Brain microvascular endothelial cell (primary cell): ENCODE data around the gene ADGRB3.

Experiments
- DNase-seq: peaks from one replicate; pipeline ENCODE4 v3.0.0-alpha.2; 2020
- H3K27ac ChIP-seq: fragments of 250-450 bp; sonication (Bioruptor Pico); 2 replicates; pipeline ENCODE4 v1.5.1; 2020; ENCODE audit warnings: mild to moderate bottlenecking, moderate library complexity
- H3K27me3 ChIP-seq: fragments of 250-450 bp; sonication (Bioruptor Pico); replicated peaks from 2 replicates; pipeline ENCODE4 v1.5.1; 2020; ENCODE audit warnings: mild to moderate bottlenecking
- H3K36me3 ChIP-seq: fragments of 250-450 bp; sonication (Bioruptor Pico); replicated peaks from 2 replicates; pipeline ENCODE4 v1.5.1; 2020; ENCODE audit warnings: mild to moderate bottlenecking
- H3K4me3 ChIP-seq: 2 replicates; pipeline ENCODE4 v1.5.1; 2011; ENCODE audit warnings: low read depth, mild to moderate bottlenecking, control low read depth, low read length, moderate library complexity
- CTCF ChIP-seq: IDR thresholded peaks from 2 replicates; pipeline ENCODE4 v1.5.1; 2011; ENCODE audit warnings: low read depth, mild to moderate bottlenecking, moderate library complexity, low read length, control low read depth, inconsistent platforms; ENCODE audit errors: missing control alignments
- in situ Hi-C: cut with HindIII; loops from 2 replicates; pipeline ENCODE4 v1.10.0; 2017; ENCODE audit warnings: low sequenced_read_pairs, low pct_ligation_motif_present

Gene ADGRB3

GRCh38 chr6:68852791-68853190, 217.7 kb downstream of the ADGRB3 start:
- DNase-seq: no peak
- in situ Hi-C loops: no loop called here
- no peak overlapping the region for H3K27ac ChIP-seq
- no peak overlapping the region for H3K4me3 ChIP-seq
- no peaks in the 10 kb centered on the region for H3K27me3 ChIP-seq
- TF ChIP-seq CTCF: no peak
- no peaks in the 10 kb centered on the region for H3K36me3 ChIP-seq

- Histone ChIP-seq H3K4me3 (no peak overlapping the region), H3K27me3 (no peaks in the 10 kb centered on the region), H3K27ac (no peak overlapping the region), H3K36me3 (no peaks in the 10 kb centered on the region)
- no peak for DNase-seq
- TF ChIP-seq CTCF: no peak
- in situ Hi-C loops: no loop called here
Measured at GRCh38 chr6:68859233-68859632, 224.2 kb downstream of the ADGRB3 start.

- no peak for DNase-seq
Measured at GRCh38 chr6:68868646-68869045, 233.6 kb downstream of the ADGRB3 start.

GRCh38 chr6:68873236-68873635, 238.2 kb downstream of the ADGRB3 start:
- H3K4me3 ChIP-seq: no peak overlapping the region
- no peaks in the 10 kb centered on the region for H3K36me3 ChIP-seq
- in situ Hi-C loops: no loop called here
- no peak for DNase-seq
- no peaks in the 10 kb centered on the region for H3K27me3 ChIP-seq
- no peak overlapping the region for H3K27ac ChIP-seq
- TF ChIP-seq CTCF: no peak

More at GRCh38 chr6:68868646-68869045, 233.6 kb downstream of the ADGRB3 start:
- TF ChIP-seq CTCF: no peak
- no peak overlapping the region for H3K4me3 ChIP-seq
- no peak overlapping the region for H3K27ac ChIP-seq
- no peaks in the 10 kb centered on the region for H3K27me3 ChIP-seq
- no peaks in the 10 kb centered on the region for H3K36me3 ChIP-seq
- in situ Hi-C loops: no loop called here

- no peak for TF ChIP-seq CTCF
- Histone ChIP-seq H3K36me3 (no peaks in the 10 kb centered on the region), H3K27me3 (no peaks in the 10 kb centered on the region), H3K4me3 (no peak overlapping the region), H3K27ac (no peak overlapping the region)
- DNase-seq: no peak
- in situ Hi-C loops: no loop called here
Measured at GRCh38 chr6:68874747-68875146, 239.7 kb downstream of the ADGRB3 start.

GRCh38 chr6:68875403-68875802, 240.3 kb downstream of the ADGRB3 start:
- no peak for DNase-seq
- Histone ChIP-seq H3K36me3 (no peaks in the 10 kb centered on the region), H3K4me3 (no peak overlapping the region), H3K27me3 (no peaks in the 10 kb centered on the region), H3K27ac (no peak overlapping the region)
- TF ChIP-seq CTCF: no peak
- in situ Hi-C loops: no loop called here
